Measurements from ENCODE around the gene GPR37.

- no peak for TF ChIP-seq CTCF (IDR thresholded peaks at IDR 0.05)
- no peak for TF ChIP-seq POLR2A (IDR thresholded peaks at IDR 0.05)
Observed at GRCh38 chr7:124790645-124791044, 25.1 kb upstream of the GPR37 start.

Data from Peyer's patch (tissue), 4 donors.